ENCODE data around the gene BHLHA15. TPM values are rescaled to one million over a fixed set of nuclear protein-coding genes. Genes with fewer than 3 reads are reported as not detected.

The BHLHA15 gene
- under 1 TPM in 1 of 2 experiments, not detected in 1; 0.33 TPM for total RNA-seq

GRCh38 chr7:98211221-98211675 lies at the start of gene BHLHA15:
BHLHA15 (plus strand) TSS chr7:98211439; CDS start chr7:98212310, 871 bp downstream.
- Mint-ChIP-seq H3K4me3 (peak within 1 kb of the TSS; percentile 30), H3K9me3 (ENCODE audit: low read depth) (no peaks in the 10 kb centered on the region), H3K4me1 (no peaks in the 10 kb centered on the region), H3K27ac (no peak within 1 kb of the TSS), H3K27me3 (no peaks in the 10 kb centered on the region), H3K36me3 (no peaks in the 10 kb centered on the region)
- DNase-seq = no peak
- ATAC-seq = peak; percentile 64
- CTCF ChIA-PET = no interaction called here

- CTCF ChIA-PET = interaction anchor here (0.6 to 2.4 kb wide), 5 partner anchors 53 to 150 kb away, joined by 3 to 15 read pairs (median 3); no protein-coding TSS in a partner anchor
- H3K4me1 Mint-ChIP-seq = no peaks in the 10 kb centered on the region
- H3K9me3 Mint-ChIP-seq (ENCODE audit: low read depth) = no peaks in the 10 kb centered on the region
- no peak for DNase-seq
- no peaks in the 10 kb centered on the region for H3K36me3 Mint-ChIP-seq
- no peak for ATAC-seq
- H3K27ac Mint-ChIP-seq = no peak overlapping the region
- H3K27me3 Mint-ChIP-seq = no peaks in the 10 kb centered on the region
- no peak overlapping the region for H3K4me3 Mint-ChIP-seq
These were observed 48.5 kb upstream of the BHLHA15 start for GRCh38 chr7:98162758-98163157.

- H3K4me3 Mint-ChIP-seq = no peak overlapping the region
- H3K36me3 Mint-ChIP-seq = no peaks in the 10 kb centered on the region
- H3K27ac Mint-ChIP-seq = no peak overlapping the region
- DNase-seq = no peak
- no peaks in the 10 kb centered on the region for H3K27me3 Mint-ChIP-seq
- CTCF ChIA-PET = interaction anchor here (1.7 to 10.0 kb wide), 3 partner anchors 53 to 142 kb away, joined by 3 to 210 read pairs (median 15); no protein-coding TSS in a partner anchor
- H3K9me3 Mint-ChIP-seq (ENCODE audit: low read depth) = no peaks in the 10 kb centered on the region
- no peaks in the 10 kb centered on the region for H3K4me1 Mint-ChIP-seq
- no peak for ATAC-seq
These were observed 48.0 kb upstream of the BHLHA15 start for GRCh38 chr7:98163269-98163668.

GRCh38 chr7:98163704-98164494 lies 47.3 kb upstream of the BHLHA15 start:
- Mint-ChIP-seq H3K27ac (no peak overlapping the region), H3K9me3 (ENCODE audit: low read depth) (no peaks in the 10 kb centered on the region), H3K36me3 (no peaks in the 10 kb centered on the region), H3K4me3 (no peak overlapping the region), H3K4me1 (peaks cover 3% of the 10 kb centered on the region), H3K27me3 (no peaks in the 10 kb centered on the region)
- DNase-seq = no peak
- CTCF ChIA-PET = interaction anchor here (3.1 to 10.0 kb wide), 3 partner anchors 56 to 142 kb away, joined by 17 to 210 read pairs (median 25); partner anchors contain the start of gene LMTK2
- ATAC-seq = no peak

GRCh38 chr7:98165827-98166667 lies 45.2 kb upstream of the BHLHA15 start:
- CTCF ChIA-PET = interaction anchor here (0.6 to 10.0 kb wide), 14 partner anchors 9 to 152 kb away, joined by 3 to 210 read pairs (median 5); partner anchors contain the start of gene LMTK2
- Mint-ChIP-seq H3K27ac (no peak overlapping the region), H3K9me3 (ENCODE audit: low read depth) (no peaks in the 10 kb centered on the region), H3K4me1 (peaks cover 4% of the 10 kb centered on the region), H3K27me3 (no peaks in the 10 kb centered on the region), H3K36me3 (no peaks in the 10 kb centered on the region), H3K4me3 (no peak overlapping the region)
- ATAC-seq = peak; percentile 63
- DNase-seq = peak; percentile 62

- H3K36me3 Mint-ChIP-seq = no peaks in the 10 kb centered on the region
These were observed 44.6 kb upstream of the BHLHA15 start for GRCh38 chr7:98166668-98166970.

GRCh38 chr7:98167653-98168052 lies 43.6 kb upstream of the BHLHA15 start:
- no peaks in the 10 kb centered on the region for H3K9me3 Mint-ChIP-seq (ENCODE audit: low read depth)
- ATAC-seq = no peak
- H3K27ac Mint-ChIP-seq = no peak overlapping the region
- no peaks in the 10 kb centered on the region for H3K27me3 Mint-ChIP-seq
- CTCF ChIA-PET = interaction anchor here (0.8 to 10.0 kb wide), 16 partner anchors 9 to 1050 kb away, joined by 3 to 210 read pairs (median 6); partner anchors contain the start of genes LMTK2 and SDHAF3
- no peaks in the 10 kb centered on the region for H3K36me3 Mint-ChIP-seq
- H3K4me1 Mint-ChIP-seq = peaks cover 4% of the 10 kb centered on the region
- no peak overlapping the region for H3K4me3 Mint-ChIP-seq
- no peak for DNase-seq

More at GRCh38 chr7:98166668-98166970, 44.6 kb upstream of the BHLHA15 start:
- H3K9me3 Mint-ChIP-seq (ENCODE audit: low read depth) = no peaks in the 10 kb centered on the region
- DNase-seq (no peak), ATAC-seq (no peak)
- CTCF ChIA-PET = interaction anchor here (0.9 to 10.0 kb wide), 13 partner anchors 9 to 153 kb away, joined by 3 to 210 read pairs (median 5); partner anchors contain the start of gene LMTK2
- no peak overlapping the region for H3K4me3 Mint-ChIP-seq
- H3K27ac Mint-ChIP-seq = no peak overlapping the region
- peaks cover 4% of the 10 kb centered on the region for H3K4me1 Mint-ChIP-seq
- H3K27me3 Mint-ChIP-seq = no peaks in the 10 kb centered on the region

- Mint-ChIP-seq H3K36me3 (no peaks in the 10 kb centered on the region), H3K27ac (peak overlapping the region; percentile 14), H3K4me3 (no peak overlapping the region), H3K9me3 (ENCODE audit: low read depth) (no peaks in the 10 kb centered on the region), H3K4me1 (peaks cover 4% of the 10 kb centered on the region), H3K27me3 (no peaks in the 10 kb centered on the region)
- DNase-seq = peak; percentile 73
- CTCF ChIA-PET = interaction anchor here (0.7 to 10.0 kb wide), 33 partner anchors 10 to 1051 kb away, joined by 3 to 210 read pairs (median 4); partner anchors contain the start of genes LMTK2 and SDHAF3
- ATAC-seq = peak; percentile 85
These were observed 42.9 kb upstream of the BHLHA15 start for GRCh38 chr7:98168181-98168903.

GRCh38 chr7:98168904-98169621 lies 42.2 kb upstream of the BHLHA15 start:
- H3K27me3 Mint-ChIP-seq = no peaks in the 10 kb centered on the region
- no peaks in the 10 kb centered on the region for H3K36me3 Mint-ChIP-seq
- H3K27ac Mint-ChIP-seq = no peak overlapping the region
- H3K4me3 Mint-ChIP-seq = no peak overlapping the region
- CTCF ChIA-PET = interaction anchor here (0.7 to 10.0 kb wide), 31 partner anchors 9 to 233 kb away, joined by 3 to 210 read pairs (median 5); partner anchors contain the start of gene LMTK2
- ATAC-seq (no peak), DNase-seq (no peak)
- peaks cover 4% of the 10 kb centered on the region for H3K4me1 Mint-ChIP-seq
- H3K9me3 Mint-ChIP-seq (ENCODE audit: low read depth) = no peaks in the 10 kb centered on the region

- CTCF ChIA-PET = interaction anchor here (10.0 kb wide), 1 partner anchor 149 kb away, joined by 210 read pairs; no protein-coding TSS in a partner anchor
- Mint-ChIP-seq H3K4me3 (no peak overlapping the region), H3K27me3 (no peaks in the 10 kb centered on the region)
These were observed 40.3 kb upstream of the BHLHA15 start for GRCh38 chr7:98170966-98171365.

GRCh38 chr7:98171449-98171848 lies 39.8 kb upstream of the BHLHA15 start:
- Mint-ChIP-seq H3K9me3 (ENCODE audit: low read depth) (no peaks in the 10 kb centered on the region), H3K27ac (no peak overlapping the region), H3K4me1 (peaks cover 4% of the 10 kb centered on the region), H3K4me3 (no peak overlapping the region), H3K27me3 (no peaks in the 10 kb centered on the region), H3K36me3 (peaks cover 2% of the 10 kb centered on the region)
- CTCF ChIA-PET = interaction anchor here (1.6 to 10.0 kb wide), 2 partner anchors 65 to 149 kb away, joined by 4 to 210 read pairs; partner anchors contain the start of gene LMTK2
- DNase-seq = no peak
- no peak for ATAC-seq

More at GRCh38 chr7:98170966-98171365, 40.3 kb upstream of the BHLHA15 start:
- no peak overlapping the region for H3K27ac Mint-ChIP-seq
- H3K36me3 Mint-ChIP-seq = peaks cover 2% of the 10 kb centered on the region
- DNase-seq = no peak
- no peaks in the 10 kb centered on the region for H3K9me3 Mint-ChIP-seq (ENCODE audit: low read depth)
- H3K4me1 Mint-ChIP-seq = peaks cover 4% of the 10 kb centered on the region
- no peak for ATAC-seq

Data from activated CD8-positive, alpha-beta memory T cell treated with anti-CD3 and anti-CD28 coated beads, Interleukin-2, amount 10 ng/mL, durations not matched to agents 7 days and 5 days (primary cell).